NCI-H146 (cell line): ENCODE data around the gene YOD1.

ENCODE experiments used
- DNase-seq: peaks from one replicate; lab custom pipeline; 2025; lab: John Stamatoyannopoulos, UW

The YOD1 gene

GRCh38 chr1:207051191-207051943, at the start of gene YOD1:
TSS of gene YOD1 (minus strand) at chr1:207051208. CDS start at chr1:207051030, 178 bp downstream.
- peak; percentile 60 for DNase-seq

DNA sequence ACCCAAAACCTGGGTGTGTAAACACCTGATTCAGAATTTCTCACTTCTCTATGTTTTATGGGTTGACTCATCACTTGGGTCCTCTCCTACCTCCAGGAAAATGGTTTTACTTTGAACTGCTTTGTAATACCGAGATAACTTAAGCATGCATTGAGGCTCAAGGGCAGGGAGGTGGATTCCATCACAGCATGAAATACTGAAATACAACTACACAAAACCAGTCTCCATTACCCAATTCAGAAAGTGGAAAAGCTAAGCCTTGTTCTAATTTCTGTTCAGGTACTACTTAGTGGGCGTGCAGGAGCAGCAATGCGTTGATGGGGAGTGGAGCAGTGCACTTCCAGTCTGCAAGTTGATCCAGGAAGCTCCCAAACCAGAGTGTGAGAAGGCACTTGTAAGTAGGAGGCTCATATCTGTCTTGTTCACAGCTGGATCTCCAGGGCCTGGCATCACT, 46.9 kb upstream of the YOD1 start:
- DNase-seq: no peak

- no peak for DNase-seq
Observed at GRCh38 chr1:207093944-207094343, 42.9 kb upstream of the YOD1 start.

GRCh38 chr1:207091200-207091908, 40.3 kb upstream of the YOD1 start:
- no peak for DNase-seq

- DNase-seq: no peak
Observed at GRCh38 chr1:207089627-207090355, 38.8 kb upstream of the YOD1 start.

DNA sequence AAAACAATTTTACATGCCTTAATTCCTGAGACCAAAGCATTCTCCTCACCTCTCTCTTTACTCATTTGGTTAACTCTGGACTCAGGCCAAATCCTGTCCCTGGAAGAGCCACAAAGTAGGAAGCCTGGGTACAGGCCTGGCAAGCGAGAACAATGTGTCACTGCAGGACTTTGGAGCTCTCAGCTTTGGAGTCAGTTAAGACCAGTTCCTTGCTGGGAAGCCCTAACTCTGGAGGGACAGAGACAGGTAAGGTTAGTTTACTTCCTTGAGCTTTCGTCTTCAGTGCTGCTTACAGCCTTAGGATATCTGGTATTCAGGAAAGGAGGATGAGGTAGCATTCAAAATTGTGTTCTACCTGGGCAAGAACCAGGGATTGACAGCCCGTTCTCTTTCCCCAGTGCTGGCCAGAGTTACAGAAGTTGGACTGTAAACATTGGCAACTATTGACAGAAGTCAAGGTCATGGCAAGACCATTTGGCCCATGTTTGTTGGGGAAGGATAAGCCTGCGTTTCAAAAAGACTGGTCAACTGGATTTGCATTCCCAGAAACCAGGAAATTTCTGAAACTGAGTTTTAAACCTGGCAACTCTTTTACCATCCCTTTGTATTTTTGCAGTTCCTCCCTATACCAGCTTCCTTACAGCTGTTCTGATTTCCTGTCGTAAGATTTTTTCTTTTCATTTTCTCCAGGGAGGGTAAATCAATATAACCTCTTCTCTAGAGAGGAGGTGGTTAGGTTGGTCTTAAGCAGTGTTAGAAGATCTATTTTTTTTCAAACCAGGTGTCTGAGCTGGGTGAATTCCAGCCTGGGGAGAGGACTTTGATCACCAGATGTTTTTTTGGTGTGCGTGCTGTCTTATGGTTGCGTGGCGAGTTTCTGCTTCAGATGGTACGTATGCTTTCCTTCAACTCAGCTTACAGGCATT, 38.0 kb upstream of the YOD1 start, which contains the start of gene C4BPB:
TSS of gene C4BPB (plus strand) at position 160 of the 926 bp plus-strand sequence. CDS start at position 832, 672 bp downstream.
- DNase-seq: no peak

DNA sequence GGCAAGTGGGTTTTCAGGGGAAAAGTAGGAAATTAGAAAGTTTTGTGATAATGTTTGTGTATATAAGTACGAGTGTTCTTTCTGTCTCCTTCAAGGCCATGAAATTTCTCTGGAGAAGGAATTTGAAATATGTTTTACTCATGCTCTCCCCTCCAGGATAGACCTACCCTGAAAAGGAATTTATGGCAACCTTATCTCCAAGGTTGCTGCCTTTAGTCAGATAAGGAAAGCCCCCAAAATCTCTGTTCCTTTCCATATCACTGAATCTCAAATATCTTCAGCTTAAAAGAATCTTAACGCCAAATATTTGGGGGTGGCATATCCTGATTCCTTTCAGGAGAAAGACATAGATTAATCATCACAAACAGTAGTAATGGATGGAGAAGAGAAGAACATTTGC, 37.2 kb upstream of the YOD1 start:
- DNase-seq: no peak

GRCh38 chr1:207085887-207086286, 34.9 kb upstream of the YOD1 start:
- DNase-seq: no peak

DNA sequence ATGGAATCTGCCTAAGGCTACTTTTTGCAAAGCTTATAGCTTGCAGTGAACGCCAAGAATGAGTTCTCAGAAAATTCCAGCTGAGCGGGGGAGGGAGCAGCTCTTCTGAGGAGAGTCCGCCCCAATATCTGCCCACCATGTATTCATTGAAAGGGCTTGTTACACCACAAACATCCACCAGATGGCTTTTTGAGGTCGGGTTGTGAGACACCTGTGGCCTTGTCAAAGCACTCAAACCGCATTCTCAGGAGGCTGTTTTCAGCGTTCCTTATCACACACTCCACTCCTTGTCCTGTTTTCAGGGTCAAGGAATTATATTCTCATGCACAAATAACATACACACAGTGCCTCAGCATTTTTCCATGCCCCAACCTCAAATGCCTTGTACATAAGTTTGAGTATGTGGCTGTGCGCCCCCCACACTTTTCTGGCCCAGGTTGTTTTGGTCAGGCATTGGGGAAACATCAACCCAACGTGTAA, 33.7 kb upstream of the YOD1 start:
- DNase-seq: peak; percentile 45

DNA sequence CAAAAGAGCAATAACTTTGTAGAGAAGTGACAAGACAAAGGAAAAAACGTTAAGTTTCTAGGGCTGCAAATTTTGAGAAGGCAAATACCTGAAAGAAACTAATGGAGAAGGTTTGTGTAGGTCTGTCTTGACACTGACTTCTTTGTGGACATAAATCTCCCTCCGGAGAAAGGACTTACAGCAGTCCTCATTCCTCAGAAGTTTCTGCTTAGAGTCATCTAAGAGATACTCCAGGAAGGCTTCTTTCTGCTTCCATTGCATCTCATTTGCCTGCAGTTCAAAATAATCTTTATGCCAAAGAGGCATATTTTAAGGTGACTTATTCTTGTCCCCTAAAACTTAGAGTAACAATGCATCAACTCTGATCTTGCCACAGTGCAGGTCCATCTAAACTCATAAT, 33.2 kb upstream of the YOD1 start:
- DNase-seq: no peak

DNA sequence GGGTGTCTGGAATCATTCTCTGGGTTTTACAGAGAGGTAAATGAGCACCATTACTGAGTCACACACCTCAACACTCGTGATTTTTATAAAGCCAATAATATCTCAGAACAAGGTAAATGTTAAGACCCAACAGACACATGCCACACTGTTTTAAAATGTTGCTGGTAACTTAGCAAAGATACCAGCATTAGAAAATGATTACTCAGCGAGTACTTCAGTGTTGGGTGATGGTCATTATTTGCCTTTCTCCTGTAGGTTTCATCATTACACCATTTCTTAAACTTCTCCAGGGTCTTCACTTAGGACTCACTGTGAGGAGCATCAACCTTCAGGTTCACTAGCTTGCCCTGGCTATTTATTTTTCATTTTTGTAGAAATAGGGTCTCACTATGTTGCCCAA, 30.8 kb upstream of the YOD1 start:
- DNase-seq: no peak

- DNase-seq: no peak
Observed at GRCh38 chr1:207081088-207081487, 30.1 kb upstream of the YOD1 start.

DNA sequence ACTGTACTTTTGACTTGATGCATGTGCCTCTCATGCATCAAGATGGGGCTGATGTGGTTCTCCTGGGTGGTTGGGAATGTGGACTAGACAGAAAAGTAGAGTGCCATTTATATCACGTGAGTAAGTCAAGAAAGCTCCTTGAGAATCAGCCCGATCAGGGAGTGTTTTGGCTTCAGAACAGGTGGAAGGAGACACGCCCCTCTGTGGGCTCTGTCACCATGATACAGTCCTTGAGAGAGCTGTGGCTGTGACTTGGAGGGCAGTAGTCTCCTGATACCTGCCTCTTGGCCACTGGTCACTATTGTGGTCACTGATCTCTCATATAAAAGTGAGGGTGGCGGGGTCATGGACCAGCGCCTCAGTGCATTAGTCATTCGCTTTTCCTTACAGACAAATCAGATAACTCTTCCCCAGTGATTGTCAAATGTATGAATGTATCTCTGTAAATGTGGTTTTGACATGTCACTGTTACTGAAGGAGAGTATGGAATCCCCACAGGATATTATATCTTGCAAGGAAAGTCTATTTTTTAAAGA, 28.8 kb upstream of the YOD1 start:
- no peak for DNase-seq

DNA sequence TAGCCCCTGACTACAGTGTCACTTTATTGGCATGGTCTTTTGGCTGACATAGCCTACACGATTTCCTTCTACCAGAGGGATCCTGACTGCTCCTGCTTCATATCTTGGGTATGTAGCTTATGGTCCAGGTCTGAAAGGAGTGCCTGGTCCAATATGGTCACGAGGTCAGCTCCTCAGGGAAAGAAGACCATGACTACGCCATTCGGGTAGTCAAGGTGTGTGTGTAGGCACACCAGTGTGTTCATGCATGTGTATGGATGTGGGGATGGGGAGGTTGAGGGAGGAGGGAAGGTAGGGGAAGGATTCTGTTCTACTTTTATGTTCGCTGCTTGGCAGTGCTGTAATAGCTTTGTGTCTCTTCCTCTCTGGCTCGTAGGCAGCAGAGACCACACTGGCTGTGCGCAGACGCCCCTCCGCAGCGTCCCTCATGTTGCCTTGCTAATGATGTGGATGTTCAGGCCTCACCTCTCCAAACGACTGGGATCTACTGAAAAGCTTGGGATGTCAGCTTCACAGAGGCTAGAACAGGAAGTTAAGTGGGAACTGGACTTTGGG, 27.6 kb upstream of the YOD1 start:
- no peak for DNase-seq

DNA sequence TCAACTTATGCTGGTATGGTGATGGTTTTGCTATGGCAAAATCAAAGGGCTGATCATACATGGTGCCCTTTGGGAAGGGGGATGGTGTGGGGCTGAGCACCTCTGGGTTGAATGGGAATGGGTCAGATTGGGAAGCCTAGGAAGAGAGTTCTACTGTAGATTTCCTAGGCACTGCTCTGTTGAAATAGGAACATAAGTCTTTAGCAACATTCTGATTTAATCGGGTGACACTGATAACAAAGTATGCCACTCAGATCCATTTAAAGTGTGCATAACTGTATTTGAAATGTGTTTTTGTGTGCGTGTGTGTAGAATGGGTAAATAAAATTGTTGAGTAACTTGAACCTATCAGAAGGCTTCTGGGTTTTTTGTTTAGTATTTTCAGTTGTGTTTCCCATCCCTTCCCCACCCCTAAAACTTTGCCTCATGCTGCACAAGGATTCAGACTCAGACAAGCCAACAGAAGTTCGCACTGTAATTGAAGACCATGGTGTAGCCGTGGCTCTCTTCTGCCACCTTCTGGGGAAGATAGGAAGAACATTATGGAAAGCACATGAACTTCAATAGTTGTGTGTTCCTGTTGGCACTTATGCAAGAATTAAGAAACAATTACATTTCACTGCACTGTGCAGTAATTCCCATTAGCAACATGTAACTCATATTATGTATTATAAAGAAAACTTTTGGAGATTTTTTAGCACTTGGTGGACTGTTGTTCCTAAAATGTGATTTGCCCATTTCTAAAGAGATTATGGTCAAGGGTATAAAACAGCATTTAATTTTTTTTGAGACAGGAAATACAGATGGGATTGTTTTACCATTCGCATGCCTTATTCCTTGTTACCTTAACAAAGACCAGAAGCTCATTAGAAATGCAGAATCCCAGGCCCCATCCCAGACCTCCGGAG, 26.7 kb upstream of the YOD1 start:
- DNase-seq: peak; percentile 42

GRCh38 chr1:207077012-207077411, 26.0 kb upstream of the YOD1 start:
- no peak for DNase-seq

DNA sequence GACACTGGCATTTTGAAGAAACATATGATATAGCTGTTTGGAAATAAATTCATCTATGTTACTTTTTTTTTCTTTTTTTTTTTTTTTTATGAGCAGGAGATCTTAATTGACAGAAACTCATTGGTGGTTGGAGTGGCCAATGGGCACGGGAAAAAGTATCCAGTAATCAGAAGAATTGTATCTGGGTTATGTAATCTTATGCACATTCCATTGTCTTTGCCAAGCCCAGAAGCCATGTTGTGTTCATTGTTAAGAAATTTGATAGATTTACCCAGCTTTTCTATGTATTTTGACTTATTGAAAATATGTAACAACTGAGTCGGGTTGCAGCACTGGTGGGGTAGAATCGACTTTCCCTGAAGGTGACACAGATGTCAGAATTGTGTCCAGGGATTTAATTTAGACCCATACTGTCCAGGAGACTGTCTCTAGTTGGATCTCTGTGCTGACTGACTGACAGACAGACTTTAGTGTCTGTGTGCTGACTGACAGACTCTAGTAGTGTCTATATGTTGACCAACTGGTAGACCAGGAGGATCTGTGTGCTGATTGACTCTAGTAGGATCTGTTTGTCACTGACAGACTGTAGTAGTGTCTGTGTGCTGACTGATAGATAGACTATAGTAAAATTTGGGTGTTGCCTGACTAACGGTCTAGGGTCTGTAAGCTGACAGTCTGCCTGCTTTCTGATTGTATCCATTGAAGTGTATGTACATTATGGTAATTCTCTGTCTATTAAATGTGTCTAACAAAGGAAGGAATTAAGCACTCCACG, 25.4 kb upstream of the YOD1 start:
- DNase-seq: no peak

DNA sequence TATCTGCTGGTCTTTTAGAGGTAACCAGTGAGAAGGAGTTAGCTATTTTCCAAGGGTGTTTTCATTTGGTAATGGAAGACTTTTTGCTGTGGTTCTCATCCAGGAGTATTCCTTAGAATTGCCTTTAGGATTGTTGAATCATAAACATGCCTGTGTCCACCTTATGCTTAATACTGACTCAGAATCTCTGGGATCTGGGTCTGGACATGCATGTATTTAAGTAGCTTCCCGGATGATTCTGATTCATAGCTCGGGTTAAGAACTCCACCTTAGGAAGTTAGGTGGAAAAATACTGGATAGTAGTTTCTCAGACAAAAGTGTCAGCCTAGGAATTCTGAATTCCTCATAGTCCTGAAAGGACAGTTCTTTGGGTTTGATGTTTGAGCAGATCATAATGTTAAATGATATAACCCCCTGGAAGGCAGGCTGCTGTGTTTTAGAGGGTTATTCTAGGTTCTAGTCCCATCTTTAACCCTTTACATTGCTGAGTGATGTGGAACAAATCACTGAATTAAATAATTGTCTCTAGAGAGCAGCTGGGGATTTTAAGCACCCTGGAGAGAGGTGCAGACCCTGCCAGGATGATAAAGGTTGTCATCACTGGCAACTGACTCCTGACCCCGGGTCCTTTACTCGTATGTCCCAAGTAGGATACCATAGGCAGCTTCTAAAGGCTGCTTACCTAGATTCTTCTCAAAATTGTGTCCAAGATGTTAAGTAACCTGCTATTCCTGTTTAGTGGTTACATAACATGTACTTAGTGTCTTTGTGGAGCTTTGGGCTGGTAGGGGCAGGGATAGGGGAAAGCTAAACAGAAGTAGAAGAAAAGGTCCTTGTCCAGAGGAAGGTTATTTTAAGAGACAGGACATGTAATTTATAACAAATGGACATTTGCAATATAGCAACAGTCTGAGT, 23.2 kb upstream of the YOD1 start:
- DNase-seq: no peak
